HG03196 (cell line): Measurements from ENCODE around the gene ADRB2.
"Not testable (repeated sequence)": the region's sequence is repeated elsewhere in the genome, so short reads cannot be mapped to it uniquely, and the experiment has no call there.

Source experiments
- ATAC-seq: cut with Tn5 transposase; IDR thresholded peaks from one replicate; pipeline ENCODE4 v1.9.1; 2021; ENCODE audit not compliant: unreplicated experiment

The ADRB2 gene

DNA sequence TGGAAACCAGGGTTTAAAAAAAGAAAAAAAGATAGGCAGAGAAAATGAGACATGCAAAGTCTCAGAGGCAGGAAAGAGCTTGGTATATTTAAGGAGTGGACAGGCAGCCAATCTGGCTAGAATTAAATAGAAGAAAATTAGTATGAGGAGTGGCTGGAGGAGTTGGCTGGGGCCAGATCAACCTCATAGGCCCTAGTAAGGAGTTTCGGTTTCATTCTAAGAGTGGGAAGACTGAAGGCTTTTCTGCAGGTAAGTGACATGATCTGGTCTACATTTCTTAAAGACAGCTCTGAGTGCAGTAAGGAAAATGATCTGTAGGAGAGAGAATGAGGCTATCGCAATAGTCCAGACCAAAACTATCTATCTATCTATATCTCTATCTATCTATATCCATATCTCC, 27.5 kb downstream of the ADRB2 start:
- ATAC-seq, result no peak

DNA sequence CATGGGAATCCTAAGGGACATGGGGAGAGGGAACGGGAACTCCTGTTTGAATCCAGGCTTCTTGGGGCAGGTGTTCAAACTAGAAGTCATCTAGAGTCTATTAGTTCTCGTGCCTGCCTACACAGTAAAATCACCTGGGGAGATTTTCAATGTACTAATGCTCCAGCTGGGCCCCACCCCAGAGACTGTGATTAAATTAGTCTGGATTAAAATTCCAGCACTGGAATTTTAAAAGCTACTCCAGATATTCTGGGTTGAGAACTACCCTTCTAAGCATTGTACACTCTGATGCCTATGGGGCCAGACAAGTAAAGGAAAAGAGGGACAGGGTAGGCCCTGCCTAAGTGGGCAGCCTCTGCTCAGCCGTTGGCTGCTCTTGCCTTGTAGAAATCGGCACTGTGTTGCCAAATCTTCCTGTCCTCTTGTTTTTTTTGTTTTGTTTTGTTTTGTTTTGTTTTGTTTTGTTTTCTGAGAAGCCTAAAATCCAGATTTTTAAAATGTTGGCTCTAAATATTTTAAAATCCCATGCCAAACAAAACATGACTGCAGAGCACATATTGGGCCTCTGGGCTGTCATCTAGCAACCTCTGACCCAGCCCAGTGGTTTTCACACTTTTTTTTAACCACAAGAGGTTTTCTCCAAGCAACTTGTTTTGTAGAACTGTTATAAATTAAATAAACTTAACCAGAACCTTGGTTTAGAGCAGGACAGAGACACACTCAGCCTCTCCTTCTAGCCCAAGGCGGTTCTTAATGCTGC, 29.0 kb downstream of the ADRB2 start:
- ATAC-seq, result no peak

DNA sequence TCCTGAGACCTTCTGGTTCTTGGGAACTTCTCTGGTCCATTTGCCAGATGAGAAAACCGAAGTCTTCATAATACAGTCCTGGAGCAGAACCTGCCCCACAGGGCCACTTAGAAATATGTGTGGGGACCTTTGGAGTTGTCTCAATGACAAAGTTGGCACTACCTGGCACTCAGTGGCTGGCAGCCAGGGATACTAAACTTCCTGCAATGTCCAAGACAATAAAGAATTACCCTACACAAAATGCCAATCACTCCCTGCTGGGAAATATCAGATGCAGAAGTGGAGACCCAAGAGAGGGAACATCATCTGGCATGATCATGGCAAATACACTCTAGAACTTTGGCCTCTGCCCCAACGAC, 29.6 kb downstream of the ADRB2 start:
- ATAC-seq, result no peak

DNA sequence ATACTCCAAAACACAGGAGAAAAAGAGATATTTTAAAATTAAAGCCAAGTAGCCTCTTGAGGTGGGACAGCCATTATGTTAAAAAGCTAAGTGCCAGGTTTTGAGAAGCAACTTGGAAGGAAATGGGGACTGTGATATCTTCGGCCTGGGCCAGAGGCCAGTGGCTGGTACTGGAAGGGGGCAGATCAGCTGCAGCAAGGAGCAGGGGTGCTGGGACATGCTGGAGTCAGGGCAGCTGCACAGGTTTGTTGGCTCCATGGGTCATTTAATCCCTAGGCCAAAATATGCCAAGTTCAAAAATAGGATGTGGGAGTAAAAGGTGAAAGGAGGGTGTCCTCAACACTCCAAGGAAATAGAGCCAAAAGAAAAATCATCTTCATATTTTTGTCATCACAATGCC, 30.0 kb downstream of the ADRB2 start:
- no peak for ATAC-seq

DNA sequence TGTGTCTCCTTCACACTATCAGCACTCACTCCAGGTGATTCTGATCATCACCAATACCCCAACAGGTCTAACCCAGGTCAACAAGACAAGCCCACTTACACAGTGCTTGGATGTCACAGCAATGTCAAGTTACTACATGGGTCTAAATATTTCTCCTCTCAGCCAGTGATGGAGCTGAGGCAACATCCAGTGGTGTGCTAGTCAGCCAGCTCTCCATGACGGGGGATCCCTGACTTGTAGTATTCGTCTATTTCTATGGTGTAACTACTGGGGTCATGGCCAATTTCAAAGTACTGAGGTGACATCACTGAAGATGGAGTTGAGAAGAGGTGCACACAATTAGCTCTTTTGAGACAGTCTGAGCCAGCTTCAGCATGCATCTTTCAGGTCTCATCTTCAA, 31.1 kb downstream of the ADRB2 start:
- ATAC-seq, result no peak

DNA sequence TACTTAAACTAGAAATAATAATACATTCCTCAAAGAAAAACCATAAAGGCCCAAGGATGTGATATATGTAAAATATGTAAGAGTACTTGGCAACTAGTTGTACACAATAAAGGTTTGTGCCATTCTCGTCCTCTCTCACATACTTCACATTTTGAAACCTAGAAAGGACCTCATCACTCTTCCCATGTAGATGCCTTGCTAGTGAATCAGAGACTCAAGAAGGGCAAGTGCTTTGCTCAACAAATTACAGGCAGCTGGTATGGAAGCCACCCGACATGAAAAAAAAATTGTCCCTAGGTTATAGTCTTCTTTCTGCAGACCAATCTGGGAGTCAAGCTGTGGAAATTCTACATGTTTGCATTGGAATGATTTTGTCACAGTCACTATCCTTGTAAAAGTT, 31.7 kb downstream of the ADRB2 start:
- ATAC-seq, result no peak

DNA sequence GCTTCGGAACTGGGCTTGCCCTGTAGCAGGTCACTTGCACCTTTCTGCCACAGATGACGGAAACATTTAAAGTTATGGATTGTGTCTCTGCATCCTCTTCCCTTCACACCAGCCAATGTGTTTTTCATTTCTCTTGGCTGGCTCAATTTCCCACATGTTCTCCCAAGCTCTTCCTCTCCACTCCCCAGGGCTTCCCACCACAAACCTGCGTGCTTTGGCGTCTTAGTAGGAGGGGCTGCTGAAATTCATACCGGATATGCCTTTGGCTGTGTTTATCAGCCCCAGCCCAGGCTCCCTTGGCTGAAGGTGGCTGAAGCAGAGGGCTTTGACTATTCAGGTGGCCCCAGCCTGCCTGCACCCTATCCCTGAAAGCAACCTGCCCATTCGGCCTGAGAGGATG, 32.1 kb downstream of the ADRB2 start:
- ATAC-seq, result no peak

DNA sequence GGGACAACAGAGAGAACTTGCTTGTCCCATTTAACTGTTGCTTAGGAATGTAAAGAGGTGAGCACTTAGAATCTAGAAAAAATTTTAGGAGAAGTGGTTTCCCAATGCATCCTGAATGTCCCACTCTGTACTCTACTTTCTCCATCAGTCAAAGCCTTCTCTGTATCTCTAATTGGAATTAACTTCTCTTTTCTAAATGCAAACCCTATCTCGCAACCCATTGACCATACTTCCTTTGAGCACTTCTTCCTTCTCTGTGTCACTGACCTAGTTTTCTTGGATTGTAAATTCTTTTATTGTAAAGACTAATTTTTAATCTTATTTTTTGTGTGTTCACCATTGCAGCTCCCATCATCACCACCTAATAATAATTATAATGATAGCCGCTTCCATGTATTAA, 33.3 kb downstream of the ADRB2 start:
- no peak for ATAC-seq

DNA sequence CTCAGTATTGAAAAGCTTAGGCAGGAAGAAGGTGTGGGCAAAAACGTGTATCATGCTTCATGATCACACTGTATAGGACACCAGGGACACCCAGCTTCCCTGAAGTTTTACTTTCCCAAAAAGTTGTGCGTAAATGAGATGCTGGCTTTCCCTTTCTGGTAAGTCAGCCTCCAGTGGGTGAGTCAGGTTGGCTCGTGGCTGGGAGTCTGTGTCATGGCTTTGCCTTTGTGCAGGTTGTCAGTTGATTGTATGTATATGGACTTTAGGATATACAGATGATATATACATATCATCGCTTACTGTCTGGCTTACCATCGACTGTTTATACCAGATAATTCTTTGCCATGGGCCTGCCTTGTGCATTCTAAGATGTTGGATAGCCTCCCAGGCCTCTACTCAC, 34.2 kb downstream of the ADRB2 start:
- no peak for ATAC-seq

DNA sequence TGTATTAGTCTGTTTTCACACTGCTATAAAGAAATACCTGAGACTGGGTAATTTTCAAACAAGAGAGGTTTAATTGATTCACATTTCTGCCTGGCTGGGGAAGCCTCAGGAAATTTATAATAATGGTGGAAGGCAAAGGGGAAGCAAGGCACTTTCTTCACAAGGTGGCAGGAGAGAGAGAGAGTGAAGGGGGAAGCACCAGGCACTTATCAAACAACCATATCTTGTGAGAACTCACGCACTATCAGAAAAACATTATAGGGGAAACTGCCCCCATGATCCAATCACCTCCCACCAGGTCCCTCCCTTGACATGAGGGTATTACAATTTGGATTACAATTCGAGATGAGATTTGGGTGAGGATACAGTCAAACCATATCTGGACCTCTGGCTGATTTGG, 34.7 kb downstream of the ADRB2 start:
- no peak for ATAC-seq

DNA sequence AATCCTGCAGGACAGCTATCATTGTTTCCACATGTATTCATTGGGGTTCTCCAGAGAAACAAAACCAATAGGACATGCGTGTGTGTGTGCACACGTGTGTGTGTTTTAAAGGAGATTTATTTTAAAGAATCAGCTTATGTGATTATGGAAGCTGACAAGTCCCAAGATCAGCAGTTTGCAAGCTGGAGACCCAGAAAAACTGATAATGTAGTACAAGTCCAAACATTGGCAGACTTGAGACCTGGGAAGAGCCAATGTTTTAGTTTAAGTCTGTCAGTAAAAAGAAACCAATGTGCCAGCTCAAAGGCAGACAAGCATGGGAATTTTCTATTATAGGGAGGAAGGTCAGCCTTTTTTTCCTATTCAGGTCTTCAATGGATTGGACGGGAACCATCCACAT, 35.3 kb downstream of the ADRB2 start:
- no peak for ATAC-seq

DNA sequence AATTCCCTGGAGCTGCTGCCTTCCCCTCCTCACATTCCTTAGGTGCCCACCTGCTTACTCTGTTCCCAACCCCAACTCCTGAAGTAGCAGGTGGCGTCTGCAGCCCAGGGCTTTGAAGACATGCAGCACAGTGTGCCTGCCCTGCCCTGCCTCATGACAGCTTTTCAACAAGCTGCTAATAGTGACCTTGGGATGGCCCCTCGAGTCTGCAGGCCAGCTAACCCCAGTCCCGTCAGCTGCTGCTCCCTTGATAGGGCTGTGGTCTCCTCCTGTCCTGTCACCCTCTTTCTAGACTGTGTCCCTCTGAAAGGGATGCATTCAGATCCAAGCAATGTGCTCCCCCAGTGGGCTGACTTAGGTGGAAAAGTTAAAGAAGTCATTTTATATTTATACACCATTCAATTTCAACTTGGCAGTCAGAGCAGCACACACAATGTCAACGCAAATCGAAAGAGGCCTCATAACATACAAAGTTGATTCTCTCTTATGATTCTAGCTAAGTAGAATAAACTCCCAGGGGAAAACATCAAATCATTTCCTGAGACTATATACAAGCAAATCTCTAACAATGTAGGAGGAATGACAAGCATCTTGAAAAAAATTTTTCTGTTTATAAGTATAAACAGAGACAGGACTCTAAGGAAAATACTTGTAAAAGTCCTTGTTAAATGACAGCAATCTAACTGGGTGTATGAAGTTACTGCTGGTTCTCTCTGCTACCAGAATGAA, 37.9 kb downstream of the ADRB2 start:
- ATAC-seq, result no peak

DNA sequence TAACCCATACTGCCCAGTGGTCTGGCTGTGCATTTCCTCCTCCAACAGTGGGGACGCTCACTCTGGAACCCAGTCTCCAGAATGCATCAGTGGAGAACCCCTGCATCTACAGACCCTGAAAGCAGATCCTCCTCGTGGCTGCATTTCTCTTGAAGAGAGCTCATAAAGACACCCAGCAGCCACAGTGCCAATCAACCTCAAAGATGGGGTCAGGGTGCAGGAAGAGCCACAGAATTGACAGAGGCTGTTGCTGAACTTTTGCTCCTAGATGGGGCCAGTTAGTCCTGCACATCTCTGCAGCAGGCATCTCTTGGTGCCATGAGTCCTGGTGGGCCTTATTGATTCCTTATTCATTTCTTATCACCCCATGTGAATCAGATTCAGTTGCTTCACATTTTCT, 39.6 kb downstream of the ADRB2 start:
- ATAC-seq, result no peak

DNA sequence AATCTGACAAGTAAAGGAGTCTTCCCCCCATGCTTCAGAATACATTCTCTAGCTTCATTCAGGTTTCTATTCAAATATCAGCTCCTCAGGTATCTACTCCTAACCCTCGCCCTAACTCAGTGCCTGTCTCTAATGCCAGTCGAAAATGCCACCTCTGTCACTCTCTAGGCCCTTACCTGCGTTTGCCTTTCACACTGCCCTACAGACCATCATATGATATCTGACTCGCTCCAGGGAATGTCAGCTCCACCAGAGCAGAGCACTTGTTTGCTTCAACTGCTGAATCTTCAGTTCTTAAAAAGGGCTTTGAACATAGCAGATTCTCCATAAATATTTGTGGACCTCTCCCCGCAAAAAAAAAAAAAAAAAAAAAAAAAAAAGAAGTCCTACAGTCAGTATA, 46.7 kb downstream of the ADRB2 start:
- ATAC-seq, result no peak

DNA sequence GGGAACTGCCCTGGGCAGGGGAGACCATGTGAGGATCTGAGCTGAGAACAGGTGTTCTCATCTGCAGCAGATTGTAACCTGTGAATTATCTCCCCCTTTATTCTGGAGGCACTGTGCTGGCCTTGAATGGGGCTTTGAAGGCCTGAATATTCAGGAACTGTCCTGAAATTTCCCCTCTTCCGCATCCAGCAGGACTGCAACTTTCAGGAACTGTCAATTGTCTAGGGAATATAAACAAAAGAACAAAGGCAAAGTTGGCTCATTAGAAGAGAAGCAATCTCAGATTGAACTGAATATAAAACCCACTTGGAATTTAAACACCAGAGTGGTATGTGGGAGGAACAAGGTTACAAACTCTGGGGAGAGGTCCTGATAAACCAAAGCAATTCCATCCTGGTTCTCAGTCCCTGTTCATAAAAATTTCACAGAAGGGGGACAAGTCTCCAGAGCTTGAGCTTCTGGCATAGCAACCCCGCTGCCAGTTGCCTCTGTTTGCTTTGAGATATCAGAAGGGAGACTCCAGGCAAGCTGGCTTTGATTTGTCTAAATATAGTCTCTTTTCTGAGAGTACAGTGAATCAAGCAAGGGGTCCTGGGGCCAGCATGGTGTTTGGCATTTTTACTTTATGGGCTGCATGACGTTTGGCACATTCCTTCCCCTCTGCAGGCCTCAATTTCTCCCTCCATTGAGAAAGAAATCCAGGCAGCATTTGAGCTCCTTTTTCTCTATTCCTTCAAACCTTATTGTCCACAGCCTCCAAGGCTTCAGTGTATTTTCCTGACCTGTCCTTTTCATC, 47.5 kb downstream of the ADRB2 start:
- ATAC-seq, result no peak

DNA sequence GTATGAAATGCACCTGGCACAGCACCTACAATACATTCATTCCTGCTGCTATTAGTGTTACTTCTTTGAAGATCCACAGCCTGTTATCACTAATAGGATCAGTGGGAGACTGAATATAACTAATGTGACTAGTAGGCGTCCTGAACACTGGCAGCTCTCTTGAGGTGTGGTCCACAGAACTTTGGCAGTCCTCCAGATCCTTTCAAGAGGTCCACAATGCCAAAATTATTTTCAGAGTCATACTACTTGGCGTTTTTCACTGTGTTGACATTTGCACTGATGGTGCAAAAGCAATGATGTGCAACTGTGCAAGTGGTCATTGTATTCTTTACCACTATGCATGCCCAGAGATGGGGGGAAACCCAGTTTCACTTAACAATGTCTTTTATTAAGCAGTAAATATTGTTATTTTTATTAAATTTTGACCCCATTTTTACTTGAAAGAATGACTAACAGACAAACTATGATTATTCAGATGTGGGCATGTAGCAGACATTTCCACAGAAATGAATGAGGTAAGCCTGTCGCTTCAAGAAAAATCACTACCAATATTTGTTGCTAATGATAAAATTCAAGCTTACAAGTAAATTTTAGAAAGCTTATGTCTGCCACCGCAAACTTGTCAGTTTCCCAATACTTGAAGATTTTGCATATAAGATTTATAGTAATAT, 48.9 kb downstream of the ADRB2 start:
- no peak for ATAC-seq

DNA sequence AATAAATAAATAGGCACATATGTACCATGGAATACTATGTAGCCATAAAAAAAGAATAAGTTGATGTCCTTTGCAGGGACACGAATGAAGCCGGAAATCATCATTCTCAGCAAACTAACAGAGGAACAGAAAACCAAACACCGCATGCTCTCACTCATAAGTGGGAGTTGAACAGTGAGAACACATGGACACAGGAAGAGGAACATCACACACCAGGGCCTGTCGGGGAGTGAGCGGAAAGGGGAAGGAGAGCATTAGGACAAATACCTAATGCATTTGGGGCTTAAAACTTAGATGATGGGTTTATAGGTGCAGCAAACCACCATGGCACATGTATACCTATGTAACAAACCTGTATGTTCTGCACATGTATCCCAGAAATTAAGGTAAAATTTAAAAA, 51.0 kb downstream of the ADRB2 start:
- ATAC-seq, result not testable (repeated sequence)
